SK-MEL-5 (cell line): ENCODE data around the gene PIKFYVE. TPM values are rescaled to one million over a fixed set of nuclear protein-coding genes. Genes with fewer than 3 reads are reported as not detected.
"Not testable (repeated sequence)": the region's sequence is repeated elsewhere in the genome, so short reads cannot be mapped to it uniquely, and the experiment has no call there.

Experiments
- DNase-seq: peaks from one replicate; pipeline ENCODE4 v3.0.0-alpha.2; 2016; ENCODE audit warnings: low read depth, low spot score
- in situ Hi-C: cut with HindIII; loops from 2 replicates; pipeline ENCODE4 v1.10.0; 2016; ENCODE audit warnings: low sequenced_read_pairs, high pct_unique_total_duplicates, low pct_unique_long_range_greater_than_20kb
- total RNA-seq: library from RNA; depleted of rRNA; stranded (reverse); fragments of >200 nt; shearing (Covaris generic); gene quantifications from 2 replicates; pipeline ENCODE4 v1.2.3, GENCODE V29; 2014

Gene PIKFYVE
- total RNA-seq, 1 experiment from 2014 or later = 50.9 TPM

DNA sequence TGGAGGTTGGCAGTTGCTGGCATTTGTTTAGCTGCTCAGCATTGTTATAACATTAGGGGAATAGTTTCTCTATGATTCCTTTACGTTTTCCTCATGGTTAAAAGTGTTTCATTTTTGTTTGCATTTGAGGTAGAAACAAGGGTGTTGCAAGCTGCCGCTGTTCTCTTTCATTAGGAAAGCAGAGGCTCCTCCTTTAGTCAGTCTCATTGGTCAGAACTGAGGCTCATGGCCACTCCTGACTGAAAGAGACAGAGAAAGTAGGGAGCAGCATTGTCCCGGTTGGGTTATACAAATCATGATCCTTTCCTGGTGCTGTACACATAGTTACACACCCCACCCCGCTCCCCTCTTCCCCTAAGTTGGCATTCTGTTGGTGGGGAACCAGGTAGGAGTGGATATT lies 80.7 kb downstream of the PIKFYVE start:
- DNase-seq = no peak
- in situ Hi-C loops = no loop called here

DNA sequence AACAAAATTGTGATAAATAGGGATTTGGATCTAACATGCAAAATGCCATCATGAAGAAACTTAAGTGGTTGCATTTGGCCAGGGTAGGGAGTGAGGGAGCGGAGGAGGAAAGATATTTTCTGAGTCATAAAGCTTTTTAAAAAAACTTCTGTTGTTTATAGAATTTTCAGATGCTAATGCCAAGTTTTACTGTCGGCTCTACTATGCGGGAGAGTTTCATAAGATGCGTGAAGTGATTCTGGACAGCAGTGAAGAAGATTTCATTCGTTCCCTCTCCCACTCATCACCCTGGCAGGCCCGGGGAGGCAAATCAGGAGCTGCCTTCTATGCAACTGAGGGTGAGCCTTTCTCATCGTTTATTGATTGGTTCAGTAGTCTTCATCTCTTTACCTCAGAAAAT lies 84.6 kb downstream of the PIKFYVE start:
- in situ Hi-C loops = no loop called here
- no peak for DNase-seq

DNA sequence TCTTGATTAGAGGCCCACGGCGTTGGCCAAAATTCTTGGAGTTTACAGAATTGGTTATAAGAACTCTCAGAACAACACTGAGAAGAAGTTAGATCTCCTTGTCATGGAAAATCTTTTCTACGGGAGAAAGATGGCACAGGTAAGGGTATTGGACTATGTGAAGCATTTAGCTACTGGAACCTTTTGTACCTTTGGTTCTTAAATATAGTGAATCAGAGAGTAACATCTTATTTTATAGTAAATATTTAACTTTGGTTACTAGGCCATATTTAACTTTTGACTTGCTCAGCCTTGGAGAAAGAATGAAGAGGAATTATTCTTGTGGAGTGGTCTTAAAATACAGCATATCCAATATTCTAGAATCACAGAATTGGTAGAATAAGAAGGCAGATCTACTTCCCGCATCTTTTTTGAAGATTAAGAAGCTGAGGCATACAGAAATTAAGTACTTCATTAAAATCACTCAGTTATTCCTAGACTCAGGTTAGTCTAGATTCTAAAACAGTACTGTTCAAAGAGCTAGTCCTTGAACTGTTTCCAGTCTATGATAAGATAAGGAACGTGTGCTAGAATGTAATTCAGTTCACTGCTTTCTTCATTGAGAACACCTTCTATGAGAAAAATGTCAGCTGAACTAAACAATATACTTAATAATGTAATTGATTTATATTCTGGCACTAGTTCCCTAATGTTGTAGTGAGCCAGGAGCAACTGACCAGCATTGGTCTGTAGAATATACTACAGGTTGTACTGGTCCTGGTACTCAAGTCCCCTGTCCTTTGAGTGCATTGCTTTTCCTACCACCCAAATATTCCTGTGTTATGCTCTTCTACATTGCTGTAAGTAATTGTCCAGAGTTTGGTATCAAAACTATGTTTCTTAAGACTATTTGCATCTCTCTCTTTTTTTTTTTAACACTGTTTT lies 86.9 kb downstream of the PIKFYVE start:
- in situ Hi-C loops = no loop called here
- no peak for DNase-seq

DNA sequence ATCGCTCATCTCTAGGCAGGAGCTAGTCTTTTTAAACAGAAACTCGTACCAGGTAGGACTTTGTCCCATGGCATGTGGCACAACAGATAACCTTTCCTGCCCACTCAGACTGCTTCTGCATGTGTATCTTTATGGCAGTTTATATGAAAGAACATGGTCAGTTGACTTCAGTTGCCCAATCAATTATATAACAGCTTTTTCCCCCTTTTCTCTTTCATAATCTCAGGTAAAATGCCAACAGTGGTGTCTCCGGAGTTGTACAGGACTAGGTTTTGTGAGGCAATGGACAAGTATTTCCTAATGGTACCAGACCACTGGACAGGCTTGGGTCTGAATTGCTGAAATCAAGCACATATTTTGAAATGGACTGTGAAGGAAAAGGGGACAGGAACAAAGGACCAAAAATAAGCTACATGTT lies 88.9 kb downstream of the PIKFYVE start:
- in situ Hi-C loops = no loop called here
- DNase-seq = no peak

DNA sequence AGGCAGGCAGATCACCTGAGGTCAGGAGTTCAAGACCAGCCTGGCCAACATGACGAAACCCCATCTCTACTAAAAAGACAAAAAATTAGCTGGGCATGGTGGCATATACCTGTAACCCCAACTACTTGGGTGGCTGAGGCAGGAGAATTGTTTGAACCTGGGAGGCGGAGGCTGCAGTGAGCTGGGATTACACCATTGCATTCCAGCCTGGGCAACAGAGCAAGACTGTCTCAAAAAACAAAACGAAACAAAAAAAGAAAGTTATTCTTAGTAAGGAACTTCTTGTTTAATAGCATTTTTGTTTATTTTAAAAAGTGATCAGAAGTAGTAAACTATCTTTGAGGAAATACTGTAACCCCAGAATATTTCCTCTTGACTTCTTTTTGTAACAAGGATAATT lies 90.4 kb downstream of the PIKFYVE start:
- in situ Hi-C loops, DNase-seq: not testable (repeated sequence)

DNA sequence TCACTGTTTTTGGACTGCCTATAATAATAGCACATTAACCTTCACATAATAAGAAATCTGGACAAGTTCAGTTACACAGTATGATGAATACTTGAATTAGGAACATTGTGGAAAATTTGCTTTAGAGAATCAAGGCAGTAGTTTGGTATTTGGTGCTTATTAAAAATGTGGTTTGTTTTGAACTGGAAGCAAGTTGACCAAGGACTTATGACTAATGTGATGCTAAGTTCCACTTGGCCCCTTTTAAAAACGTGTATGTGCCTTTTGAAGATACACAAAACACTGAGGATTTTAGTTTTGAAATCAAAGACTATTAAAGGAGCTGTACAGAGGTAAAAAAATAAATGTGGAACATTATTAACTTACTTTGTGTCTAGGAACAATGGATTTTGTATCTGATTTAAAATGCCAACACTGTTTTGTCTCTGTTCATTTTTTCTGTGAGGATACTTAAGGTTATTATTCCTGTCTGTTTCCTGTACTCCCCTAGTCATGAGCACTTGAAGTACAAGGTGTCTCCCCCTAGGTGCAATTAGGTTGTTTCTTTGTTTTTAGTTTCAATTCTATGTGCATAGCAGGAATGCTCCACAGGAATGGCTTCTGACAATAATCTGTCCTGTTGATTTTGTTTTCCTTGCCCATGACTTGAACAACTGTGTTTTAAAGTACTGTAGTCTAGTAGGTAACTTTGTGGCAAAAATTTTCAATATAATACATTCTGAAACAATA lies 91.0 kb downstream of the PIKFYVE start:
- in situ Hi-C loops = no loop called here
- DNase-seq = no peak

DNA sequence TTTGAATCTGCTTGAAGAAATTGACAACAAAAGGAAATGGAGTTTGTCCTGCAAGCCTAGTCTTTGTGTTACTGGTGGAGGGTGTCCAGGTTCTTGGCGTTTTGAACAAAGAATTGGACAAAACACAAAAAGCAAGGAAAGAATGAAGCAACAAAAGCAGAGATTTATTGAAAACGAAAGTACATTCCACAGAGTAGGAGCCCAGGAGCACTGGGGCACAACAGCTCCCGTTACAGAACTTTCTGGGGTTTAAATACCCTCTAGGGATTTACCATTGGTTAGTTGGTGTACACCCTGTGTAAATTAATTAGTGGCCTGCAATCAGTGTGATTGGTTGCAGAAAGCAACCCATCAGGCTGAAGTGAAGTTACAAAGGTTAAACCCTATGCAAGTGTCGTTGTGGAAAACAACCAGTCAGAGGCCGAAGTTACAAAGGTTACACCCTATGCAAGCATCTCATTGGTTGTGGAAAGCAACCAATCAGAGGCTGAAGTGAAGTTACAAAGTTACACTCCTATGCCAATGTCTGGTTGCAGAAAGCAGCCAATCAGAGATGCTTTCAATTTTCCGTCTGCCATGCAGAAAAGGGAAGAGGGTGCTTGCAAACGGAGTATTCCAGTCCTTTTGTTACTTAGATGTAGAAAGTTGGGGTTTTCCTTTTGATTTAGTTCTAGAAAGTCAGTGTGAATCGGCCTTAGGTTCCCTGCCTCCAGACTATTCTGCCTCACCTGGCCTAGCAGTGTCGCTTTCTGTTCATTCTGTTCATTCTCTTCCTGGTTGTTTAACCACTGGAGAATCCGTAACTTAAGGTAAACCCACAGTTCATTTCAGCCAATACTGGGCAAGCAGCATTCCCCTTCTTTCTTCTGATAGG lies 92.9 kb downstream of the PIKFYVE start:
- no peak for DNase-seq
- in situ Hi-C loops = no loop called here

DNA sequence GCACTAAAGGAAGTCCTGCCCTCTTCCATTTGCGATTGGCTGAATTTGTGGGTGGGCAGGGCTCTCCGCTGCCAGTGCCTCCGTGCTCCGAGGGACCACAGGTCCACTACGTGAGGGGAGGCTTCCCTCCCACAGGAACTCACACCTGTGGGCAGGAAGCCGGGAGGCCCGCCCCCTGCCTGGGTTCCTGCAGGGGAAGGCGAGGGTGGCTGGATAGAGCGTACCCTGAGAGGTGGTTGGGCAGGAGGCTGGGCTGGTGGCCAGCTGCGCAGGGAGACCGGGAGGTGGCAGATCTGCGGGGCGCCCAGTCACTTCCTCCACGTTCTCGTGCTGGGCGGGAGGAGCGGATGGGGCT lies 93.6 kb downstream of the PIKFYVE start:
- in situ Hi-C loops = no loop called here
- no peak for DNase-seq

DNA sequence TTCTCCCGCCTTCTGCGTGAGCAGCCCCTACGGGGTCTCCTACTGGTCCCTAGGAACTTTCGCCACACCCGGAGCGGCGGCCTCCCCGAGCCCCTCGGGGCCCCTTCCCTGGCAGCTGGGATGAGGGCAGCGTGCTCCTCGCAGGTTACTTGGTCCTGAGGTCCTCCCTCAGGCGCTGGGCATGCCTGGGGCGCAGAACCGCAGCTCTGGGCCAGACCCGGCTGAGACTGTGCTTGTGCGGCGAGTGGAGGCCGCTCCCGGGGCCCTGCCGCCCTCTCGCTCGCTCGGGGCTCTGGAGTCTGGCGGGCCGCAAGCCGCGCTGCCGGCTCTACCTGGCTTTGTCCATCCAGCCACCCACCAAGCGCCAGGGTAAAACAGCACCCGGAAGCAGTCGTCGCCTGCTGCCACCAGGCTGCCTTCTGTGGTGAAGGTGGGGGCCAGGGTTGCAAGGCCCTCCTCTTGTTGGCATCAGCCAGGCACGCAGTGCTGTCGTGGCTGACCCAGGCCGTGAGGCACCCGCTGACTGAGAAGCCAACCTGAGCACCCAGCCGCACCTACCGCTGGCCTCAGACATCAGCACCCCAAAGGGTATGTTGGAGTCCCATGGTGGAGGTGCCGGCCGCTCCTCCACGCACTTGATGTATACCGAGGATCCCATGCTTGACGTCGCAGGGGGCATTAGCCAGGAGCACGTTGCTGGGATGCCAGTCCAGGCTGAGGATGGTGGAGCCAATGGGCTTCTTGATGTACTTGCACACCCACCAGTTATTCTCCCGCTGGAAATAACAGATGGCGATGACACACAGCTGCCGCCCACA lies 94.4 kb downstream of the PIKFYVE start:
- DNase-seq = no peak
- in situ Hi-C loops = no loop called here

DNA sequence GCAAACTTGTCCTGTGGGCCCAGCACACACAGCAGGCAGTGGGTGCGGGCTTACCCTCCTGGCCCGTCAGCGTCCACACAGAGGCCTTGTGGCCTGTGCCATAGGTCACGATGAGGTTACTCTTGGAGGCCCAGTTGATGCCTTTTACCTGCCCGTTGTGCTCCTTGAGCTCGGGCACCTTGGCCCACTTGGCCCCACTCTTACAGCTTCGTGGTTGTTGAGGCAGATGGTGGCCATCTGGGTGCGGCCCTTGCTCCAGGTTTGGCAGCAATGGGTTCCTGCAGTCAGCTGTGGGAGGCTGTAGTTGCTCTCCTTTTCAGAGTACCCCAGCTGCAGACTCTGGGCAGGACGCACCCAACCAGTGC lies 95.0 kb downstream of the PIKFYVE start:
- in situ Hi-C loops = no loop called here
- DNase-seq = no peak

DNA sequence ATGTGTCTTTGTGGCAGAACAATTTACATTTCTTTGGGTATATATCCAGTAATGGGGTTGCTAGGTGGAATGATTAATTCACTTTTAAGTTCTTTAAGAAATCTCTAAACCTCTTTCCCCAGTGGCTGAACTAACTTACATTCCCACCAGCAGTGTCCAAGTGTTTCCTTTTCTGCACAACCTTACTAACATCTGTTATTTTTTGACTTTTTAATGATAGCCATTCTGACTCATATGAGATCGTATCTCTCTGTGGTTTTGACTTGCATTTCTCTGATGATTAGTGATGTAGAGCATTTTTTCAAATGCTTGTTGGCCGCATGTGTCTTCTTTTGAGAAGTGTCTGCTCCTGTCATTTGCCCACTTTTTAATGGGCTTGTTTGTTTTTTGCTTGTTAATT lies 97.4 kb downstream of the PIKFYVE start:
- no peak for DNase-seq
- in situ Hi-C loops = no loop called here

DNA sequence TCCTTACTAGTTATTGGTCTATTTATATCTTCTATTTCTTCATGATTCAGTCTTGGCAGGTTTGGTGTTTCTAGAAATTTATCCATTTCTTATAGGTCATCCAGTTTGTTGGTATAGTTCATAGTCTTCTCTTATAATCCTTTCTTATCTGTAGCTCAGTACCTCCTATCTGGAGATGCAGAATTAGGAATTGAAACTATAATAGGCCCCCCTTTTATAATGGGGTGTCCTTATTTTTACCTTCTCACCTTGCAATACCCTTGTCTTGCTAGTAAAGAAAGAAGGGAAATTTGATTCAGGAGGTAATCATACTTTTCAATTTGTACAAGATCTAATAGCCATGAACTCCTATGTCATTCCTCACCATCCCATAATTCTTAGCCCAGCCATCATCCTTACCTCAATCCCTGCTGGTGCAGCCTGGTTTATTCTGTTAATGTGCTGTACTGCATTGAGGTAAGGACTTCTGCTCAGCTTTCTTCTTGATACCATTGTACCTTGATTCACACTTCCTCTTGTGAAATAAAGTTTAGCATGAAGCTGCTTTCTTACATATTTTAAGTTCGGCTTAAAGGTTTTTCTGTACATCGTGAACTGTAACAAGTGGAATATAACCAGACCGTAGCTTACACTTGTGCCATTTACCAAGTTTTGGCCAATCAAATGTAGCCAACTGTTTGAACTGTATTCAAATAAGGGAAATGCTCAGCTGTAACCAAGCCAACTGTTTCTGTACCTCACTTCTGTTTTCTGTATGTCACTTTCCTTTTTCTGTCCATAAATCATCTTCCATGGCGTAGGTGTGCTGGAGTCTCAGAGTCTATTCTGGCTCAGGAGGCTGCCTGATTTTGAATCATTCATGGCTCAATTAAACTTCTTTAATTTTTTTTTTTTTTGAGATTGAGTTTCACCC lies 100.4 kb downstream of the PIKFYVE start:
- DNase-seq = no peak
- in situ Hi-C loops = no loop called here

DNA sequence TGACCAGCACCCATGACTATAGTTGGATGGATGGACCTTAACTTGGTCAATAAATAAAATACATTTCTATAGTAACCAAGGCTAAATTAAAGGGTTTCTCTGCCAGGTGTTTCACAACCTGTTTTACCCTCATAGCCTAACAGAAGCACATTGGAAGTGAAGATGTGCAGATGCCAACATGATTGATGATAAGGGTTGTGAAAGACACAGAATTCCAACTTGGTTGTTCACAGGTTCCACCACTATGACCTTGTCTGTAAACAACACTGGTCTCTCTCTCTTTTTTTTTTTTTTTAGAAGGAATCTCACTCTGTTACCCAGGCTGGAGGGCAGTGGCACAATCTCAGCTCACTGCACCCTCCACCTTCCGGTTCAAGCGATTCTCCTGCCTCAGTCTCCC lies 103.0 kb downstream of the PIKFYVE start:
- in situ Hi-C loops = no loop called here
- DNase-seq = no peak

DNA sequence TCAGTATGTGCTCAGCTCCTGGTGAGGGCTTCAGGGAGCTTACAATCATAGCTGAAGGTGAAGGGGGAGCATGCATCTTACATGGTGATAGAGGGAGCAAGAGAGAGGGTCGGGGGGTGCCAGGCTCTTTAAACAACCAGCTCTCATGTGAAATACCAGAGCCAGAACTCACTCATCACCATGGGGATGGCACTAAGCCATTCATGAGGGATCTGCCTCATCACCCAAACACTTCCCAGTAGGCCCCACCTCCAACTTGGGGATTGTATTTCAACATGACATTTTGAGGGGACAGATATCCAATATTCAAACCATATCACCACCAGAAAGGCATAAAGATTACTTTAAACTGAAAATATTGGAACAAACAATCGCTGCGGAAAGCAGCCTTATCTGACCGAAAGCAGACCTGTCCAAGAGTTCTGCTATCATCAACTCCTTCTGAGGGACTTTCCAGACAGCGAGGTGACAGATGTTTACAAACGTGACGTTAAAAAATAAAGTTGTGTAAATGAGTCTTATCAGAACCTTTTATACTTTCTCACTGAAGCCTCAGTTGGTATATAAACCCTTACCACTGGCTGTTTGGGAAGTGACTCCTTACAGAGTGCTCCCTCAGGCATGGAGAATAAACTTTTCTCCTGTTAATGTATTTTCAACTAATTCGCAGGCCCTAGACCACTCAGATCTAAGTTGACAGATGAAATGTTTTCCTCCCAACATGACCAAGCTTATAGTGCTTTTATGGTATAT lies 105.0 kb downstream of the PIKFYVE start:
- in situ Hi-C loops = no loop called here
- no peak for DNase-seq

DNA sequence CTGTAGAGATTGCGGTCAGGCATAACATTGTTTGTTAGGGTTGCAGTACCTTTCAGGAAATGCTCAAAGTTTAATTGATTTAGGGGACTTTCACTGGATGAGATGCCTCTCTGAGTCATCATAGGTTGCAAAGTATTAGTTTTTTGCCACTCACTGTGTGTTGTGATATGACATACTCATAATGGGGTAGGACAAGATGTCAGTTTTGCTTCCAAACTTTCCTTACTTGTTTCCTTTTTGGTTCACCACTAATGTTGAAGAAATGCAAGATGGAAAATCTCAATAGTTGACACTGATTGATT lies 105.5 kb downstream of the PIKFYVE start:
- no peak for DNase-seq

DNA sequence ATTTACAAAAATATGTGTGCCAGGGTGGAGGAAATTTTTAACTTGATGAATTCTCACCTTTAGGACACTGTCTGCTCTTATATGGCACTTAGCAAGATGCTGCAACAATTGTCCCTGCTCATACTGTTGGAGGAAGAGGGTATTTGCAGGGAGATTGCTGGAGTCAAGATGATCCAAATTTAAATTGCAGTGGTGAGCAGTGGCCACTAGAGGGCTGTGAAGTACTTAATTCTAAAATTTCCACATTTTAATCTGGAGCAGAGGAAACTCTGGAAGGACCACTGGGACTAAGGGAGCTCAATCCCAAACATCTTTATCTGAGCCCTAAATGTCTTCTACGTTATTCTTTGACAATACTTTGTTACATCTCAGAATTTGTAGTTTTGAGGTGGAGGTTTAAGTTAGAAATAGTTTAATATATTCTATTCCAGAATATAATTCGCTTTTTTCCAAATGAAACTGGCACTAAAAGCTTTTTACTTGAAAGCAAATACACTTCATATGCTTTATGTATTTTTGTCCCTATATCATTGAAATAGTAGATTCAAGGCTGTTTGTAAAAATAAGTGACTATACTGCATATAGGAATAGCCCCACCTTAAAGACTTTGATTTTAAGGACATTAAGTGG lies 107.5 kb downstream of the PIKFYVE start:
- in situ Hi-C loops = no loop called here
- peak; percentile 74 for DNase-seq

More for the DNA sequence above, 105.5 kb downstream of the PIKFYVE start:
- in situ Hi-C loops = no loop called here
